Right lobe of liver (tissue), 6 donors: Measurements from ENCODE around the gene HECTD4. TPM values are rescaled to one million over a fixed set of nuclear protein-coding genes. Genes with fewer than 3 reads are reported as not detected.

Experiments
- ATAC-seq, 4 donors: fragments of 200-7000 bp; cut with Tn5 transposase; one replicate each; pipeline ENCODE4 v1.9.1; 2020; ENCODE audit warnings: mild to moderate bottlenecking in 4 of 4, moderate library complexity in 4 of 4
- DNase-seq, 3 donors: peaks; one replicate each; pipeline ENCODE4 v3.0.0-alpha.2; 2020
- H3K27ac ChIP-seq, 3 donors: fragments of 200-600 bp; one replicate each; pipeline ENCODE4 v1.8.0; 2022
- H3K27me3 ChIP-seq, 2 donors: fragments of 200-600 bp; one replicate each; pipeline ENCODE4 v1.8.0; 2022
- H3K36me3 ChIP-seq, 4 donors: fragments of 200-600 bp; sonication (generic) in 1 of 4; one replicate each; pipeline versions ENCODE4 v1.5.1 to v1.8.0; 2017 to 2022; ENCODE audit warnings: control low read depth in 1 of 4
- H3K4me1 ChIP-seq, 4 donors: fragments of 200-600 bp; sonication (generic) in 1 of 4; one replicate each; pipeline versions ENCODE4 v1.5.1 to v1.8.0; 2017 to 2022; ENCODE audit warnings: control low read depth in 1 of 4
- H3K4me3 ChIP-seq, 3 donors: fragments of 200-600 bp; one replicate each; pipeline ENCODE4 v1.8.0; 2022
- H3K9me3 ChIP-seq, 4 donors: fragments of 200-600 bp; sonication (generic) in 1 of 4; one replicate each; pipeline versions ENCODE4 v1.5.1 to v1.8.0; 2017 to 2022; ENCODE audit warnings: control low read depth in 1 of 4
- POLR2A ChIP-seq: fragments of 450-650 bp; IDR thresholded peaks from one replicate; pipeline ENCODE4 v1.6.1; 2017; ENCODE audit warnings: antibody characterized with exemption, mild to moderate bottlenecking
- WGBS: methylation state at CpG from one replicate; pipeline ENCODE4 v1.1.6; 2018; ENCODE audit warnings: low coverage, low lambda C conversion rate; ENCODE audit not compliant: insufficient coverage; ENCODE audit errors: missing lambda C conversion rate; 5-methylcytosine and 5-hydroxymethylcytosine counted together
- intact Hi-C, 2 donors: fragments of 100-400 bp; cut with DNase I; formaldehyde crosslinking; loops; one replicate each; pipeline versions ENCODE4 v1.11.2 to v1.14.1; 2022
- total RNA-seq, 6 experiments: library from RNA; depleted of rRNA in 2 of 6; stranded (reverse); fragments of >200 nt in 2 of 6; fragmentation: NEBNext Ultra II Directional in 3 of 6; extraction: Animal tissue kit (Norgen Biotek cat#: 25700) in 3 of 6; gene quantifications; one replicate each; pipeline versions ENCODE4 v1.1.0 to v1.2.4, GENCODE V29; 2016 to 2023
- TF ChIP-seq, protein P1 (sequence below), 4 donors: fragments of 200-600 bp in 3 of 4; fragments of 450-650 bp in 1 of 4; IDR thresholded peaks; one replicate each; pipeline versions ENCODE4 v1.5.1 to v1.8.0; 2016 to 2022; ENCODE audit warnings: antibody characterized with exemption in 4 of 4, mild to moderate bottlenecking in 2 of 4
- donor health status: DM: no; HTN: yes; CAD: no.
- donor health status: DM: no; HTN: no; CAD: no.
- donor health status: DM: no; HTN: no; CAD: no.
- donor health status: DM: no; HTN: yes; CAD: no.
- donor health status: DM: no; HTN: yes; CAD: no.

HECTD4 gene
- total RNA-seq, 6 experiments from 2014 or later, result 12.6 to 24.4 (median 19.3) TPM

DNA sequence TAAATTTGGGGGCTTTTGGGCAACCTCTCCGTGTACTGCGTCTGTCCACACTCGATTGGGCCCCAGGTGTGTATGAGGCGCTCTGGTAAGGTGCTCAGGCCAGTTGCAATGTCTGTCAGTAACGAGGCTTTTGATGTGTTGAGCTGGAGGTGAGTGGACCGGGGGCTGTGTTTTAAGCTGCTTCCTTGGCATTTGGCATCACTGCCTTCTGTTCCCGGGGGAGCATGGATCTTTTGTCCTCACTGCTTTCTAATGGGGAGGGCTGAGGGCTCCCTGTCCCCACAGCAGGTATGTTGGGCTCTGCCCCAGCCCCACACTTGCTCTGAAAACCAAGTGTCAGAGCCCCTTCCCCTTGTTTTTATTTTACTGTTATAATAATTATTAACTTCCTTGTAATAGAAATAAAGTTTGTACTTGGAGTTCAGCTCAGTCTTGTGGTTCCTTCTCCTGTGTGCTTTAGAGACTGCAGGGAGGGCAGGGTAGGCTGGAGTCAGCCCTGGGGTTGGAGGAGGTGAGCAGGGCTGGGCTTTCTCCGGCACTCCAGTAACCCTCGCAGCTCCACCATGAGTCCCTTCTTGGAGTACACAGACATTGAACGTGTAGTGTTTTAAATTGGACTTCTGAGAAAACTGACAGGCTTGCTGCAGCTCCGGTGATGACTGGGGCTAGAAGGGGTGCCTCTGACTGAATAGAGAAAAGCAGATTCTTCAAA lies 228.9 kb downstream of the HECTD4 start:
- peak in 1 of 4 donors; percentile 17 for ATAC-seq
- DNase-seq, result peak in 1 of 3 donors; percentile 35
- TF ChIP-seq, protein P1, sequence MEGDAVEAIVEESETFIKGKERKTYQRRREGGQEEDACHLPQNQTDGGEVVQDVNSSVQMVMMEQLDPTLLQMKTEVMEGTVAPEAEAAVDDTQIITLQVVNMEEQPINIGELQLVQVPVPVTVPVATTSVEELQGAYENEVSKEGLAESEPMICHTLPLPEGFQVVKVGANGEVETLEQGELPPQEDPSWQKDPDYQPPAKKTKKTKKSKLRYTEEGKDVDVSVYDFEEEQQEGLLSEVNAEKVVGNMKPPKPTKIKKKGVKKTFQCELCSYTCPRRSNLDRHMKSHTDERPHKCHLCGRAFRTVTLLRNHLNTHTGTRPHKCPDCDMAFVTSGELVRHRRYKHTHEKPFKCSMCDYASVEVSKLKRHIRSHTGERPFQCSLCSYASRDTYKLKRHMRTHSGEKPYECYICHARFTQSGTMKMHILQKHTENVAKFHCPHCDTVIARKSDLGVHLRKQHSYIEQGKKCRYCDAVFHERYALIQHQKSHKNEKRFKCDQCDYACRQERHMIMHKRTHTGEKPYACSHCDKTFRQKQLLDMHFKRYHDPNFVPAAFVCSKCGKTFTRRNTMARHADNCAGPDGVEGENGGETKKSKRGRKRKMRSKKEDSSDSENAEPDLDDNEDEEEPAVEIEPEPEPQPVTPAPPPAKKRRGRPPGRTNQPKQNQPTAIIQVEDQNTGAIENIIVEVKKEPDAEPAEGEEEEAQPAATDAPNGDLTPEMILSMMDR (IDR thresholded peaks at IDR 0.05), result no peak
- TF ChIP-seq POLR2A, result no peak
- Histone ChIP-seq H3K4me1 (no peaks in the 10 kb centered on the region), H3K27ac (no peak overlapping the region), H3K27me3 (no peaks in the 10 kb centered on the region), H3K4me3 (no peak overlapping the region), H3K36me3 (peaks cover 0 to 50% (median 28%) of the 10 kb centered on the region in 4 donors), H3K9me3 (no peaks in the 10 kb centered on the region)
- WGBS, result 84% methylated on average over 7 of the region's 11 CpGs
- intact Hi-C loops, result no loop called here

DNA sequence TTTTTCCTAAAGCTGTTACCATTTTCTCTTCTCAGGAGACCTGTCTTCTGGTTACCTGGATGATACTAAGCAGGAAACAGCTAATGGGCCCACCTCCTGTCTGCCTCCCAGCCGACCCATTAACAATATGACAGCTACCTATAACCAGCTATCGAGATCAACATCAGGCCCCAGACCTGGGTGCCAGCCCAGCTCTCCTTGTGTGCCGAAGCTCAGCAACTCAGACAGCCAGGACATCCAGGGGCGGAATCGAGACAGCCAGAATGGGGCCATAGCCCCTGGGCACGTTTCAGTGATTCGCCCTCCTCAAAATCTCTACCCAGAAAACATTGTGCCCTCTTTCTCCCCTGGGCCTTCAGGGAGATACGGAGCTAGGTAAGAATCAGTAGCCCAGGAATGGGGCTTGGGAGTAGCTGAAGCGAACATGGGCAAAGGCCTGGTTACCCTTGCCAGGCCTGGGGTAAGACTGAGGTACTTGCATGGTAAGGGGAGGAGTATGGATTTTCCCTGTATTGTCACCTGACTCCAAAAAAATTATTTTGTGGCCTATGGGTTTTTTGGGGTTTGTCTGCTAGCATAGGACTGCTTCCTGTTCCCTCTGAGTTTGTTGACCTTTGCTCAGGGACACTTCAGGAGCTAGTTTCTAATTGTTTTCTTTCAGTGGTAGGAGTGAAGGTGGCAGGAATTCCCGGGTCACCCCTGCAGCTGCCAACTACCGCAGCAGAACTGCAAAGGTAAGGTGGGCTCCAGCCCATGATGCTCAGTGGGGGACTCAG lies 230.3 kb downstream of the HECTD4 start:
- H3K4me3 ChIP-seq, result no peak overlapping the region
- 92% methylated on average over 6 of the region's 11 CpGs for WGBS
- intact Hi-C loops, result no loop called here
- DNase-seq, result peak in 1 of 3 donors; percentile 33
- H3K9me3 ChIP-seq, result no peaks in the 10 kb centered on the region
- TF ChIP-seq, protein P1 (IDR thresholded peaks at IDR 0.05), result no peak
- no peak for TF ChIP-seq POLR2A
- H3K4me1 ChIP-seq, result no peaks in the 10 kb centered on the region
- H3K27ac ChIP-seq, result no peak overlapping the region
- no peaks in the 10 kb centered on the region for H3K27me3 ChIP-seq
- ATAC-seq, result no peak
- peaks cover 0 to 62% (median 33%) of the 10 kb centered on the region in 4 donors for H3K36me3 ChIP-seq

DNA sequence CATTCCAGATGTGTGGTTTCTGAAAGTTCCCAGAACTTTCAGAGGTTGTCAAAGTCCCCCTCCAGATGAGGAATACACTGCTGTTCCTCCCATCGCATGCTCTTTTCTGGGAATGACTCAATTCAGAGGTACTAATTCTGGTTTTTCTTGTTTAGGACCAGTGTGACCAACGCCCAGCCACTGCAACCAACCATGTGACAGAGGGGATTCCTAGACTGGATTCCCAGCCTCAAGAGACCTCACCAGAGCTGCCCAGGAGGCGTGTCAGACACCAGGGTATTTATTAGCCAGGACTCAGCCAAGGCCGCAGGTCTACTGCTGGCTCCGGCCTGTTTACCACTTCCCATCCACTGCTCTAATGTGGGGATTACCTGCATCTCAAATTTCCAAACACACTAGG lies 232.6 kb downstream of the HECTD4 start:
- H3K36me3 ChIP-seq, result peaks cover 0 to 79% (median 38%) of the 10 kb centered on the region in 4 donors
- H3K9me3 ChIP-seq, result no peaks in the 10 kb centered on the region
- no peak overlapping the region for H3K27ac ChIP-seq
- 79% methylated on average over 3 of the region's 5 CpGs for WGBS
- no peaks in the 10 kb centered on the region for H3K27me3 ChIP-seq
- no peaks in the 10 kb centered on the region for H3K4me1 ChIP-seq
- ATAC-seq, result peak in 1 of 4 donors; percentile 19
- intact Hi-C loops, result no loop called here
- no peak for TF ChIP-seq POLR2A
- TF ChIP-seq, protein P1 (IDR thresholded peaks at IDR 0.05), result no peak
- H3K4me3 ChIP-seq, result no peak overlapping the region
- no peak for DNase-seq

DNA sequence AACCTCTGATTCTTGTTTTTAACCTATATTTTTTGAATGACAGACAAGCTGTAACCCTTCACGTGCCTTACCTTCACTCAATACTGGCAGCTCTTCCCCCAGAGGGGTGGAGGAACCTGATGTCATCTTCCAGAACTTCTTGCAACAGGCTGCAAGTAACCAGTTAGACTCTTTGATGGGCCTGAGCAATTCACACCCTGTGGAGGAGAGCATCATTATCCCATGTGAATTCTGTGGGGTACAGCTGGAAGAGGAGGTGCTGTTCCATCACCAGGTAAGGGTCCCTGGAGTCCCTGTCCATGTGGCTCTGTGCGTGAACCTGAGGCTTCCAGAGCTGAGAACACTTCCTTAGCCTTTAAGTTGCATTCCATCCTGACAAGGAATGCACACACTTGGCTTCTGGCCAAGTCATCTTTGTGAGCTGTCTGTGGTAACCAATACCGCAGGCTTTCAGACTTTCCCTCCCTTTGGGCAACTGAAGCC lies 234.2 kb downstream of the HECTD4 start:
- no peak for ATAC-seq
- TF ChIP-seq, protein P1 (IDR thresholded peaks at IDR 0.05), result no peak
- no peak for TF ChIP-seq POLR2A
- DNase-seq, result no peak
- intact Hi-C loops, result no loop called here
- no peak overlapping the region for H3K4me3 ChIP-seq
- H3K9me3 ChIP-seq, result no peaks in the 10 kb centered on the region
- no peak overlapping the region for H3K27ac ChIP-seq
- WGBS, result 86% methylated on average over 2 of the region's 3 CpGs
- no peaks in the 10 kb centered on the region for H3K27me3 ChIP-seq
- H3K4me1 ChIP-seq, result no peaks in the 10 kb centered on the region
- peaks cover 0 to 91% (median 46%) of the 10 kb centered on the region in 4 donors for H3K36me3 ChIP-seq
